T-helper 2 cell (primary cell): Measurements from ENCODE around the gene FCGBP.
"Not testable (repeated sequence)": the region's sequence is repeated elsewhere in the genome, so short reads cannot be mapped to it uniquely, and the experiment has no call there.

Experiments
- DNase-seq, 5 experiments: peaks; one replicate each; pipeline versions ENCODE4 v3.0.0 to v3.0.0-alpha.2; 2012 to 2022

FCGBP gene

DNA sequence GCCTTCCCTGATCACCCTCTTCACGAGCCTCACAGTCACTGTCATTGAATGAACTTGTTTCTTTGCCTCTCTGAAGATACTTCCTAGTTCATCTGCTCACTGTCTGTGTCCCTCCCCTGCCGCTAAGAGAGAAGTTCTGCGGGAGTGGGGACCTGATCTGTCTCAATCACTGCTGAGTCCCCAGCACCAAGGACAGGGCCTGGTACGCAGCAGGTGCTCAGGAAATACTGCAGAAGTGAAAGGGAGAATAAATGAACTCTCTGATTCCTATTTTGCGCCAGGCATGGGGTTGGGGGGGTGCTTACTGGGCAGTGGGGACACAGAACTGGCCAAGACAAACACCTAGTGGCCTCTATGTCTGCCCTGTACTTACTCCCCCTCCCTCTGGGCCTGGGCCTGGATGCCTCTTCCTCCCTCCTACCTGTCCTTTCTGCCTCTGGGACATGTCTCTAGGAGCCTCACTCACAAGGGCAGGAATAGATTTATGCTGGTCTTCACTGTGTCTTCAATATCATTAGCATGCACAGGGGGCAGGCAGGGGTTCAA is 17.5 kb downstream of the FCGBP start:
- no peak for DNase-seq

- no peak for DNase-seq
These were observed 18.2 kb downstream of the FCGBP start for GRCh38 chr19:39916236-39916635.

DNA sequence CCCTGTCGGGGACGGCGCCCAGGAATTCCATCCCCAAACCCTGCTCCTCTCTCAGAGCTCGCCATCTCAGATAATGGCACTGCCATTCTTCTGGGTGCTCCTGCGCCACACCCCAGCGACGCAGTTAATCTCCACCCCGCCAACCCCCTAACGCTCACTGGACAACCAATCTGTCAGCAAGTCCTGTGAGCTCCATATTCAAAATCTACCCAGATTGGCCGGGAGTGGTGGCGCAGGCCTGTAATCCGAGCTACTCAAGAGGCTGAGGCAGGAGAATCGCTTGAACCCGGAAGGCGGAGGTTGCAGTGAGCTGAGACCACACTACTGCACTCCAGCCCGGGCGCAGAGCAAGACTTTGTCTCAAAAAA is 18.6 kb downstream of the FCGBP start:
- DNase-seq = no peak

- DNase-seq = no peak
These were observed 19.2 kb downstream of the FCGBP start for GRCh38 chr19:39915101-39915847.

DNA sequence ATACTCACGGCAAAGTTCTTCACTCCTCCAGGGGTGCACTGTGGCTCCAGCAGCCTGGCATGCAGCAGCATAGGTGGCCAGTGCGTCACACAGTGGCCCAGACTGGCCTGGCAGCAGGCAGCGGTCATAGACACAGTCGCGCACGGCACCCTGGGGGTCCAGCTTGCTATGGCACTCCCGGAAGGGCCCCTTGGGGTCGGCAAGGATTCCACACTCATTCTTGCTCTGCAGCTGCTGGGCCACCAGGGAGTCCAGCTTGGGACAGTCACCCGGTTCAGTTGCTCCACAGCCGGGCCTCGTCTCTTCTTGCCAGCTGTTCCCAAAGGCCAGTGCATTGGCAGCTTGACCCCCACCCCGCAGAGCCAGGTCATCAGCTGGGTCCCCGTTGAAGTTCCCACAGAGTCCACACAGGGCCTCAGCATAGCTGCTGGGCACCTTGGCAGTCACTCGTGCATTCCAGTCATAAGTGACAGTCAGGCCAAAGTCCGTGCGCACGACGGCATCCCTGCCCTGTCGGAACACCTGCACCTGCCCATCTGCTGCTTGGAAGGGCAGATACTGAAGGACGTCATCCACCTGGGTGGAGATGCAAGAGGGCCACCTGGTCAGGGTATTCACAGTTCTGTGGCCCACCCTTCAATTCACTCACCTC is 20.6 kb downstream of the FCGBP start:
- DNase-seq = no peak

DNA sequence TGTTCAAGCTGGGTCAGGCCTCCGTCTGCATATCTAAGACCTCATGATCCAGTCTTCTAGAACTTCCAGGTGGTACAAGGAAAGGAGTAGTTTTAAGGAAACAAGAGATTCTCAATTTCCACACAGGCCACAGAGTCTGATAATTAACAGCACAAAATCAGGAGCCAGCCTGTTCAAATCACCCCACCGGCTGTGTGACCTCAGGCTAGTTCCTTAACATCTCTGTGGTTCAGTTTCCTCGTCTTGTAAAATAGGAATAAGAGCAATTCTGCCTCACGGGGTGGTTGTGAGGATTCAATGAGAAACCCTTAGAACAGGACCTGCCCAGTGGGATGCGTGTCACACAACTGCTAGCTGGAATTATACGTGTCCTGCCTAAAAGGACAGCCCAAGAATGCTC is 25.6 kb downstream of the FCGBP start:
- no peak for DNase-seq

GRCh38 chr19:39906820-39907611 is 27.4 kb downstream of the FCGBP start:
- DNase-seq = no peak

GRCh38 chr19:39906283-39906682 is 28.2 kb downstream of the FCGBP start:
- no peak for DNase-seq

DNA sequence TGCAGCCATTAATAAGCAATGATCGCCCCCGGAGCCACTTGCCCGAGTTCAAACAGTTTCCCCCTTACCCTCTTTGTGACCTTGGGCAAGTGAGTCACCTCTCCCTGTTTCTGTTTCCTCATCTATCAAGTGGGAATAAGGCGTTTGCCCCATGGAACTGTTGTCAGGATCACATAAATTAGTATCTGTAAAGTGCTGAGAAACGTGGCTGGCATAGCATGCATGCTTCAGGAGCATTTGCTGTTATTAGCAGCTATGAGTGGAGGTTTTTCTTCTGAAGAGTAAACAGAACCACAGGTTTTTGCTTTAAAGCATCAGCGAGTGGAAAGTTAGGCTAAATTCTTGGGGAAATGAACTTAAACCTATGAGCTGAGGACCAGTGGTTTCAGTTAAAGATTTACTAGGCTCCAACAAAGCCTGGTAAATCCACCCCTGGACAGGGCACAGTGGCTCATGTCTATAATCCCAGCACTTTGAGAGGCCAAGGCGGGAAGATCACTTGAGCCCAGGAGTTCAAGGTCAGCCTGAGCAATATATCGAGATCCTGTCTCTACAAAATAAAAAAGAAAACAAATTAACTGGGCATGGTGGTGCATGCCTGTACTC is 30.8 kb downstream of the FCGBP start:
- not testable (repeated sequence) for DNase-seq

DNA sequence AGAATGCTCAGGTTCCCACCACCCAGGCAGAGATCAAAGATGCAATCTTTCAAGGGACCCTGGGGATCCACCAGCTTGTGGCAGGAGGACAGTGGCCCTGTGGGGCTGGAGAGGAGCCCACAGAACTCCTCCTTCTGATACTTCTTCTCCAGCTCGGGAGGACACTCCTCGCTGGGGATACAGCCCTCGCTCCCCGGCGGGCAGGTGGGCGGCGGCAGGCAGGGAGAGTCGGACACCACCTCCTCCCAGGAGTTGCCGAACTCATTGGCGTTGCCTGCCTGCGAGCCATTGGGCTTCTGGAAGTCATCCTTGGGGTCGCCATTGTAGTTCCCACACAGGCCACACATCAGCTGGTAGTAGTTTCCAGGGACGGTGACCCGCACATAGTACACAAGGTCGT is 32.1 kb downstream of the FCGBP start:
- DNase-seq = not testable (repeated sequence)

GRCh38 chr19:39901681-39902080 is 32.8 kb downstream of the FCGBP start:
- not testable (repeated sequence) for DNase-seq

GRCh38 chr19:39898858-39899257 is 35.6 kb downstream of the FCGBP start:
- DNase-seq = not testable (repeated sequence)

DNA sequence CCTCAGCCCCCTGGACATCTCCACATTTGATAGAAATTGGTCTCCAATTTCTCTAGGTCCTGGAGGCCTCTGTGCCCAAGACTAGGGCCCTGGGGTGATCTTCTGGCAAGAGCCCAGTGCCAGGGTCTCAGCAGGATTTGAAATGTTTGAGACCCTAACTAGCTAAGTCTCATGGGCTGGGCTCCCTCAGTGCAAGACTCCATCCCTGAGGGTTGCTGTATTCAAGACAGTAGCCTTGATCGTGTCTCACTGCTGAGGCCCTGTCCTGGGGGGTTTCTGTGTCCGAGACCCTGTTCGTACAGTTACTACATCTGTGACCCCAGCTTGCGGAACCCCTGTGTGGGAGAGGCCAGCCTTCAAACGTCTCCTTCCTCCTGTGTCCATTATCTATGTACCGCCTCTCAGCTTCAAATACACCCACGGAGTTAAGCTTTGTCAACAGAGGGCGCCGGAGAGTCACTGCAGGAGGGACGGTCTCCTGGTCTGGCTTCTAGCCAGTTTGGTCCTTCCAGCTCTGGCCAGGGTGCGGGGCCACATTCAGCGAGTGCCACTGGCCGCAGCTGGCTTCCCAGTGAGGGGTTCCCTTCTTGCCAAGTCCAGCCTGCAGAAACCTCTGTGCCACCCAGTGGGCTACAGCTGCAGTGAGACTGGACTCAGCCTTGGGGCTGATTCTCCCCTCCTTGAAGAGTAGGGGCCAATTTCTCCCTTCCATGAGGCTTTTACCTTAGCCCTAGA is 36.8 kb downstream of the FCGBP start:
- peak in 4 of 5 experiments; percentile 20 to 49 (median 45) for DNase-seq

GRCh38 chr19:39895096-39895495 is 39.3 kb downstream of the FCGBP start:
- not testable (repeated sequence) for DNase-seq

DNA sequence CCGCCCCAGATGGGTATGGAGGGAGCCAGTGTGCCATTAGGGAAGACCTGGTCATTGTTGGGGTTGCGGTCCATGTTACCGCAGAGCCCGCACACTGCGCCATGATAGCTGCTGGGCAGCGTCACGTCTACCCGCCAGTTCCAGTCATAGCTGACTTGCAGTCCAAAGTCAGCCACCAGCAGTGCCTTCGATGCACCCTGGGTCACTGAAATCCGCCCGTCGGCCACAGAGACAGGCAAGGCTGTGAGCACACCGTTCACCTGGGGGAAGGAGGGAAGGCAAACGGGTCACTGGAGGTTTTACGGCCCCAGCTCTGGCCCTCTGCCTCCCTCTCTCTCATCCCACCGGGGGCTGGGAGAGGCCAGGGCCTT is 40.2 kb downstream of the FCGBP start:
- DNase-seq = not testable (repeated sequence)

DNA sequence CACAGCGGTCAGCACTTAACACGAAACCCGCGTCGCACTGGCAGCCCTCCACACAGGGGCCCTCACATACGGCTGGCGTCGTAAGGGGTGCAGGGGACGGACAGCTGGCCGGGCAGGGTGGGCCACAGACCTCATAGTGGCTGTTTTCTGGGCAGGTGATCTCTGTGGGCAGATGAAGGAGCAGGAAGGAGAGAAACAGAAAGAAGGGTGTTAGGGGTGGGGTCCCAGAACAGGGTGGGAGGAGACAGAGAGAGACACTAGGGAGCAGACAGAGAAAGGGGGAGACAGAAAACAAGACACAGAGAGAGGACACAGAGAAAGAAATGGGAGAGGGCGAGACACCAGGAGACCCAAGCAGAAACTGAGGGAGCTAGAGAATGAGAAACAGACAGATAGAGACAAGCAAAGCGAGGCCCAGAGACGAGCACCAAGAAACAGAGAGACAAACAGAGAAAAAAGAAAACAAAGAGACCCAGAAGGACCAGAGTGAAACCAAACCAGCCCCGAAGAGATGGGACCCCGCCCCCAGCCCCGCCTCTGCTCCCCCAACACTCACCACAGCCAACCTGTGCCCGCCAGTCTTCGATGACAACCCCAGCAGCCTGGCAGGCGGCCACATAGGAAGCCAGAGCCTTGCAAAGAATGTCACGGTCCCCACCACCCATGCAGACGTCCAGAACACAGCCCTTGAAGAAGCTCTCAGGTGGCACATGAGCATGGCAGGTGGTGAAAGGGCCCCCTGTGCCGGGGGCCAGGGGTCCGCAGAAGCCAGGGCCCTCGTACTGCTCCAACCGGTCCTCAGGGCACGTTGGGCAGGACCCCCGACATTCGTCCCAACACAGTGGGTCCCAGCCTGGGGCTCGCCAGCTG is 40.8 kb downstream of the FCGBP start:
- DNase-seq = peak in 1 of 5 experiments; percentile 14

- not testable (repeated sequence) for DNase-seq
These were observed 41.9 kb downstream of the FCGBP start for GRCh38 chr19:39892506-39892902.

GRCh38 chr19:39891660-39892505 is 42.6 kb downstream of the FCGBP start:
- not testable (repeated sequence) for DNase-seq

GRCh38 chr19:39890755-39891551 is 43.5 kb downstream of the FCGBP start:
- no peak for DNase-seq
